ENCODE results near the gene GNAQ. TPM values are rescaled to one million over a fixed set of nuclear protein-coding genes. Genes with fewer than 3 reads are reported as not detected.

The GNAQ gene
- total RNA-seq, 1 experiment from 2014 or later: 0.51 TPM

- H2AFZ ChIP-seq (ENCODE audit: low read length): no peak overlapping the region
- H3K36me3 ChIP-seq (ENCODE audit: low read depth, low read length): no peaks in the 10 kb centered on the region
- H3K4me2 ChIP-seq (ENCODE audit: low read length): no peak overlapping the region
- POLR2A ChIA-PET (ENCODE audit: unreplicated experiment): no interaction called here
- H3K27ac ChIP-seq (ENCODE audit: low read length): no peak overlapping the region
- H3K9ac ChIP-seq (ENCODE audit: low read length): no peak overlapping the region
- CTCF ChIA-PET: no interaction called here
- DNase-seq (no peak), ATAC-seq (no peak)
- H3K79me2 ChIP-seq (ENCODE audit: low read length): no peaks in the 10 kb centered on the region
- H3K9me3 ChIP-seq (ENCODE audit: low read length): no peaks in the 10 kb centered on the region
- H3K9me2 ChIP-seq (replicated peaks; ENCODE audit: low read length): no peaks in the 10 kb centered on the region
- H3K27me3 ChIP-seq (ENCODE audit: low read length): no peaks in the 10 kb centered on the region
- no peaks in the 10 kb centered on the region for H4K20me1 ChIP-seq (ENCODE audit: low read length)
- intact Hi-C loops (cut with micrococcal nuclease): no loop called here
- H3K4me1 ChIP-seq (ENCODE audit: insufficient read depth, low read length): no peaks in the 10 kb centered on the region
- no peak for TF ChIP-seq CTCF (conservative IDR thresholded peaks at IDR 0.05; ENCODE audit: low read depth, low read length)
- no peak for TF ChIP-seq EZH2 (IDR thresholded peaks at IDR 0.05; ENCODE audit: low read length, unreplicated experiment)
- no peak for TF ChIP-seq EZH2phosphoT487 (IDR thresholded peaks at IDR 0.05; ENCODE audit: borderline replicate concordance, low read length)
- BruUV-seq (replicated peaks): no TSS peak
- H3K4me3 ChIP-seq (ENCODE audit: low read length): no peak overlapping the region
- H3F3A ChIP-seq (ENCODE audit: low read length, unreplicated experiment): no peaks in the 10 kb centered on the region
Observed at GRCh38 chr9:77833561-77834429, 197.8 kb downstream of the GNAQ start.

DNA sequence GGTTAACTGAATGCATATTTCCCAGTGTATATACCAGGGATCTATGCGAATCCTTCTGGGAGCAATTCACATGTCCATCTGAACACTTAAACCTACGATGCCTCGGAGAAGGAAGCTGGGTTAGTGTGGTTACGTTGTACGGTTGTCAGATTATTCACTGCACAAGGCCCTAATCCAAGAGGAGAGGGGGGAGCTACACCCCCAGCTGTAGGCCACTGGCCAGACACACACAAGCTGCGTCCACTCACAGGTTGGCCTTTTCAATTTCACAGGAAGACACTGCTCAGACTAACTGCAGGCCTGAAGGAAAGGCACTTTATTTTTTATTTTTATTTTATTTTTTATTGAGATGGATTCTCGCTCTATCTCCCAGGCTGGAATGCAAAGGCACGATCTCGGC, 199.0 kb downstream of the GNAQ start:
- no peaks in the 10 kb centered on the region for H3K36me3 ChIP-seq (ENCODE audit: low read depth, low read length)
- H3F3A ChIP-seq (ENCODE audit: low read length, unreplicated experiment): no peaks in the 10 kb centered on the region
- ChIA-PET POLR2A (ENCODE audit: unreplicated experiment) (no interaction called here), CTCF (no interaction called here)
- no peak overlapping the region for H3K4me3 ChIP-seq (ENCODE audit: low read length)
- intact Hi-C loops (cut with micrococcal nuclease): no loop called here
- ATAC-seq (no peak), DNase-seq (no peak)
- H3K27ac ChIP-seq (ENCODE audit: low read length): no peak overlapping the region
- no peak overlapping the region for H2AFZ ChIP-seq (ENCODE audit: low read length)
- H3K9ac ChIP-seq (ENCODE audit: low read length): no peak overlapping the region
- no peaks in the 10 kb centered on the region for H3K9me3 ChIP-seq (ENCODE audit: low read length)
- no peaks in the 10 kb centered on the region for H3K9me2 ChIP-seq (replicated peaks; ENCODE audit: low read length)
- H3K27me3 ChIP-seq (ENCODE audit: low read length): no peaks in the 10 kb centered on the region
- no peak overlapping the region for H3K4me2 ChIP-seq (ENCODE audit: low read length)
- no TSS peak for BruUV-seq (replicated peaks)
- no peaks in the 10 kb centered on the region for H3K4me1 ChIP-seq (ENCODE audit: insufficient read depth, low read length)
- H3K79me2 ChIP-seq (ENCODE audit: low read length): no peaks in the 10 kb centered on the region
- TF ChIP-seq EZH2phosphoT487 (IDR thresholded peaks at IDR 0.05; ENCODE audit: borderline replicate concordance, low read length) (no peak), CTCF (conservative IDR thresholded peaks at IDR 0.05; ENCODE audit: low read depth, low read length) (no peak), EZH2 (IDR thresholded peaks at IDR 0.05; ENCODE audit: low read length, unreplicated experiment) (no peak)
- H4K20me1 ChIP-seq (ENCODE audit: low read length): no peaks in the 10 kb centered on the region

DNA sequence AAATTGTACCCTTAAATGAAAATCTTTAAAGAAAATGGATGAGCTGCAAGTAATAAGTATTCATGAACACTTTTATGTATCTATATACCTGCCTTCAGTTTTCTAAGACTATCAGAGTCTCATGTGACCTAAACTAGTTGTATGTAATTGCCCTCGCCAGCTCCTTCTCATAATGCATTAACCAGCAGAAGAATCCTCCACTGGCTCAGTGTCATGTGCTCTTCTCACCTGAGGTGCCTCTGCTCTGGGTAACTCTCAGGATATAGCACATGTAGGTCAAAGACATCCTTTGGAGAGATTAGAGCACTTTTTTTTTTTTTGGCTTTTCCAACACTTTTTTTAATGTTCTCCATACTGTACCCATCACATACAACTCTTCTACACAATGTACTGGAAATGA, 199.8 kb downstream of the GNAQ start:
- no peaks in the 10 kb centered on the region for H3F3A ChIP-seq (ENCODE audit: low read length, unreplicated experiment)
- no peak overlapping the region for H3K4me3 ChIP-seq (ENCODE audit: low read length)
- intact Hi-C loops (cut with micrococcal nuclease): no loop called here
- H3K9me3 ChIP-seq (ENCODE audit: low read length): no peaks in the 10 kb centered on the region
- no peak overlapping the region for H3K9ac ChIP-seq (ENCODE audit: low read length)
- H3K36me3 ChIP-seq (ENCODE audit: low read depth, low read length): no peaks in the 10 kb centered on the region
- H4K20me1 ChIP-seq (ENCODE audit: low read length): no peaks in the 10 kb centered on the region
- DNase-seq: no peak
- BruUV-seq (replicated peaks): no TSS peak
- no peak overlapping the region for H3K27ac ChIP-seq (ENCODE audit: low read length)
- no peaks in the 10 kb centered on the region for H3K9me2 ChIP-seq (replicated peaks; ENCODE audit: low read length)
- no peaks in the 10 kb centered on the region for H3K4me1 ChIP-seq (ENCODE audit: insufficient read depth, low read length)
- H3K27me3 ChIP-seq (ENCODE audit: low read length): no peaks in the 10 kb centered on the region
- POLR2A ChIA-PET (ENCODE audit: unreplicated experiment): no interaction called here
- no peaks in the 10 kb centered on the region for H3K79me2 ChIP-seq (ENCODE audit: low read length)
- TF ChIP-seq EZH2phosphoT487 (IDR thresholded peaks at IDR 0.05; ENCODE audit: borderline replicate concordance, low read length) (no peak), EZH2 (IDR thresholded peaks at IDR 0.05; ENCODE audit: low read length, unreplicated experiment) (no peak), CTCF (conservative IDR thresholded peaks at IDR 0.05; ENCODE audit: low read depth, low read length) (no peak)
- no peak overlapping the region for H3K4me2 ChIP-seq (ENCODE audit: low read length)
- no peak for ATAC-seq
- CTCF ChIA-PET: no interaction called here
- no peak overlapping the region for H2AFZ ChIP-seq (ENCODE audit: low read length)
